ENCODE measurements around the gene WRAP53. TPM values are rescaled to one million over a fixed set of nuclear protein-coding genes. Genes with fewer than 3 reads are reported as not detected.

The WRAP53 gene
- total RNA-seq, 1 donor from 2014 or later: 41.1 TPM

GRCh38 chr17:7654832-7655540 is 33.3 kb upstream of the WRAP53 start:
- DNase-seq (ENCODE audit: low read depth, low spot score): no peak
- Mint-ChIP-seq H3K4me1 (peaks cover 57% of the 10 kb centered on the region), H3K27me3 (ENCODE audit: low read depth) (peaks cover 9% of the 10 kb centered on the region), H3K9me3 (no peaks in the 10 kb centered on the region), H3K4me3 (peak overlapping the region; percentile 54), H3K36me3 (ENCODE audit: low read depth) (peaks cover 8% of the 10 kb centered on the region), H3K27ac (ENCODE audit: unreplicated experiment) (no peak overlapping the region)
- TF ChIP-seq CTCF (conservative IDR thresholded peaks at IDR 0.05): no peak

GRCh38 chr17:7655541-7655840 is 32.8 kb upstream of the WRAP53 start:
- no peak for DNase-seq (ENCODE audit: low read depth, low spot score)
- TF ChIP-seq CTCF (conservative IDR thresholded peaks at IDR 0.05): no peak
- peaks cover 9% of the 10 kb centered on the region for H3K27me3 Mint-ChIP-seq (ENCODE audit: low read depth)
- H3K9me3 Mint-ChIP-seq: no peaks in the 10 kb centered on the region
- H3K4me3 Mint-ChIP-seq: no peak overlapping the region
- peaks cover 52% of the 10 kb centered on the region for H3K4me1 Mint-ChIP-seq
- H3K27ac Mint-ChIP-seq (ENCODE audit: unreplicated experiment): no peak overlapping the region
- peaks cover 8% of the 10 kb centered on the region for H3K36me3 Mint-ChIP-seq (ENCODE audit: low read depth)

GRCh38 chr17:7656958-7657609 is 31.2 kb upstream of the WRAP53 start:
- Mint-ChIP-seq H3K4me3 (peak overlapping the region; percentile 76), H3K4me1 (peaks cover 44% of the 10 kb centered on the region), H3K27me3 (ENCODE audit: low read depth) (peaks cover 4% of the 10 kb centered on the region), H3K36me3 (ENCODE audit: low read depth) (peaks cover 8% of the 10 kb centered on the region), H3K27ac (ENCODE audit: unreplicated experiment) (peak overlapping the region; percentile 83), H3K9me3 (no peaks in the 10 kb centered on the region)
- peak; percentile 71 for DNase-seq (ENCODE audit: low read depth, low spot score)
- TF ChIP-seq CTCF (conservative IDR thresholded peaks at IDR 0.05): no peak

- Mint-ChIP-seq H3K36me3 (ENCODE audit: low read depth) (peaks cover 12% of the 10 kb centered on the region), H3K27me3 (ENCODE audit: low read depth) (no peaks in the 10 kb centered on the region), H3K4me3 (no peak overlapping the region), H3K4me1 (no peaks in the 10 kb centered on the region), H3K9me3 (no peaks in the 10 kb centered on the region), H3K27ac (ENCODE audit: unreplicated experiment) (no peak overlapping the region)
- no peak for TF ChIP-seq CTCF (conservative IDR thresholded peaks at IDR 0.05)
- DNase-seq (ENCODE audit: low read depth, low spot score): no peak
These were observed 20.4 kb upstream of the WRAP53 start for GRCh38 chr17:7667656-7668406.

- peaks cover 18% of the 10 kb centered on the region for H3K36me3 Mint-ChIP-seq (ENCODE audit: low read depth)
These were observed 19.8 kb upstream of the WRAP53 start for GRCh38 chr17:7668482-7668881.

More at GRCh38 chr17:7668482-7668881, 19.8 kb upstream of the WRAP53 start:
- H3K9me3 Mint-ChIP-seq: peaks cover 2% of the 10 kb centered on the region
- no peak for TF ChIP-seq CTCF (conservative IDR thresholded peaks at IDR 0.05)
- no peaks in the 10 kb centered on the region for H3K27me3 Mint-ChIP-seq (ENCODE audit: low read depth)
- H3K4me3 Mint-ChIP-seq: no peak overlapping the region
- no peak for DNase-seq (ENCODE audit: low read depth, low spot score)
- H3K4me1 Mint-ChIP-seq: no peaks in the 10 kb centered on the region
- H3K27ac Mint-ChIP-seq (ENCODE audit: unreplicated experiment): no peak overlapping the region
